Lower leg skin (tissue), 3 donors: ENCODE results near the gene NMNAT2.

Source experiments
- CTCF ChIP-seq, 3 donors: fragments of 450-650 bp; IDR thresholded peaks; one replicate each; pipeline ENCODE4 v1.5.1; 2016; ENCODE audit warnings: antibody characterized with exemption in 3 of 3, mild to moderate bottlenecking in 3 of 3, moderate library complexity in 2 of 3
- POLR2A ChIP-seq, 2 donors: fragments of 450-650 bp; IDR thresholded peaks; one replicate each; pipeline ENCODE4 v1.6.1; 2016 to 2017; ENCODE audit warnings: antibody characterized with exemption in 2 of 2, mild to moderate bottlenecking in 1 of 2, moderate library complexity in 1 of 2

GRCh38 chr1:183209533-183210158 lies 208.5 kb downstream of the NMNAT2 start:
- TF ChIP-seq POLR2A (IDR thresholded peaks at IDR 0.05) = no peak
- TF ChIP-seq CTCF (IDR thresholded peaks at IDR 0.05) = no peak
